Osteoblast (primary cell): ENCODE data around the gene RCSD1. TPM values are rescaled to one million over a fixed set of nuclear protein-coding genes. Genes with fewer than 3 reads are reported as not detected.
"Not testable (repeated sequence)": the region's sequence is repeated elsewhere in the genome, so short reads cannot be mapped to it uniquely, and the experiment has no call there.

Experiments used
- DNase-seq: peaks from one replicate; pipeline ENCODE4 v3.0.0; 2011; ENCODE audit warnings: low spot score, mixed read lengths; ENCODE audit not compliant: insufficient read length; ENCODE audit errors: missing footprints
- H2AFZ ChIP-seq: 2 replicates; pipeline ENCODE4 v1.6.0; 2011; ENCODE audit warnings: mild to moderate bottlenecking, low read length
- H3K27ac ChIP-seq: 2 replicates; pipeline ENCODE4 v1.5.1; 2011; ENCODE audit warnings: mild to moderate bottlenecking, low read depth, low read length, moderate library complexity
- H3K27me3 ChIP-seq: 2 replicates; pipeline ENCODE4 v1.6.0; 2012; ENCODE audit warnings: mild to moderate bottlenecking, control low read depth, inconsistent platforms, low read length, moderate library complexity; ENCODE audit not compliant: insufficient read depth
- H3K36me3 ChIP-seq: 2 replicates; pipeline ENCODE4 v1.5.1; 2011; ENCODE audit warnings: mild to moderate bottlenecking, low read length, control low read depth, moderate library complexity; ENCODE audit not compliant: insufficient read depth
- H3K4me1 ChIP-seq: 2 replicates; pipeline ENCODE4 v1.5.1; 2011; ENCODE audit warnings: mild to moderate bottlenecking, low read length, control low read depth, moderate library complexity; ENCODE audit not compliant: insufficient read depth
- H3K4me2 ChIP-seq: 2 replicates; pipeline ENCODE4 v1.6.0; 2011; ENCODE audit warnings: mild to moderate bottlenecking, low read length; ENCODE audit not compliant: insufficient read depth
- H3K4me3 ChIP-seq: fragments of 200-600 bp; sonication (generic); 3 replicates; pipeline ENCODE4 v1.5.1; 2012; ENCODE audit warnings: mild to moderate bottlenecking, low read length, inconsistent platforms; ENCODE audit not compliant: insufficient read depth
- H3K79me2 ChIP-seq: 2 replicates; pipeline ENCODE4 v1.6.0; 2012; ENCODE audit warnings: mild to moderate bottlenecking, low read length, control low read depth, inconsistent platforms; ENCODE audit not compliant: insufficient read depth
- H3K9me3 ChIP-seq: 2 replicates; pipeline ENCODE4 v1.5.1; 2011; ENCODE audit warnings: low read depth, low read length, control low read depth
- H4K20me1 ChIP-seq: 2 replicates; pipeline ENCODE4 v1.6.0; 2012; ENCODE audit warnings: mild to moderate bottlenecking, low read length, control low read depth; ENCODE audit not compliant: insufficient read depth
- CTCF ChIP-seq: IDR thresholded peaks from 2 replicates; pipeline ENCODE4 v1.5.1; 2011; ENCODE audit warnings: mild to moderate bottlenecking, low read depth, low read length, moderate library complexity; ENCODE audit errors: extremely low read depth
- total RNA-seq: library from RNA; depleted of rRNA; stranded (reverse); fragments of >200 nt; gene quantifications from 2 replicates; pipeline ENCODE4 v1.2.3, GENCODE V29; 2012

The RCSD1 gene
- total RNA-seq, 1 donor, result under 0.01 TPM

- Histone ChIP-seq H3K36me3 (peaks cover 27% of the 10 kb centered on the region), H3K79me2 (peaks cover 98% of the 10 kb centered on the region), H2AFZ (no peak overlapping the region), H3K4me2 (no peak overlapping the region), H4K20me1 (peaks cover 80% of the 10 kb centered on the region), H3K27me3 (no peaks in the 10 kb centered on the region), H3K4me3 (no peak overlapping the region), H3K4me1 (no peaks in the 10 kb centered on the region), H3K9me3 (no peaks in the 10 kb centered on the region), H3K27ac (no peak overlapping the region)
- TF ChIP-seq CTCF, result no peak
- DNase-seq, result no peak
These were observed 104.8 kb downstream of the RCSD1 start for GRCh38 chr1:167734841-167735240.

- no peak overlapping the region for H2AFZ ChIP-seq
- H3K4me2 ChIP-seq, result no peak overlapping the region
- TF ChIP-seq CTCF, result no peak
- H3K27me3 ChIP-seq, result no peaks in the 10 kb centered on the region
- no peak for DNase-seq
- peaks cover 98% of the 10 kb centered on the region for H3K79me2 ChIP-seq
- no peaks in the 10 kb centered on the region for H3K9me3 ChIP-seq
- H3K36me3 ChIP-seq, result peaks cover 10% of the 10 kb centered on the region
- no peak overlapping the region for H3K27ac ChIP-seq
- peaks cover 2% of the 10 kb centered on the region for H3K4me1 ChIP-seq
- H4K20me1 ChIP-seq, result peaks cover 82% of the 10 kb centered on the region
- no peak overlapping the region for H3K4me3 ChIP-seq
These were observed 107.1 kb downstream of the RCSD1 start for GRCh38 chr1:167737169-167737568.

- peaks cover 7% of the 10 kb centered on the region for H3K36me3 ChIP-seq
- DNase-seq, result no peak
- H3K79me2 ChIP-seq, result peaks cover 96% of the 10 kb centered on the region
- H3K4me3 ChIP-seq, result no peak overlapping the region
- H4K20me1 ChIP-seq, result peaks cover 78% of the 10 kb centered on the region
- H3K27ac ChIP-seq, result no peak overlapping the region
- H3K27me3 ChIP-seq, result no peaks in the 10 kb centered on the region
- no peaks in the 10 kb centered on the region for H3K9me3 ChIP-seq
- peaks cover 4% of the 10 kb centered on the region for H3K4me1 ChIP-seq
- no peak overlapping the region for H2AFZ ChIP-seq
- no peak for TF ChIP-seq CTCF
- no peak overlapping the region for H3K4me2 ChIP-seq
These were observed 108.1 kb downstream of the RCSD1 start for GRCh38 chr1:167738158-167738557.

GRCh38 chr1:167739752-167740151, 109.7 kb downstream of the RCSD1 start:
- Histone ChIP-seq H3K36me3 (peaks cover 5% of the 10 kb centered on the region), H2AFZ (no peak overlapping the region), H3K27me3 (no peaks in the 10 kb centered on the region), H4K20me1 (peaks cover 74% of the 10 kb centered on the region), H3K4me3 (no peak overlapping the region), H3K9me3 (no peaks in the 10 kb centered on the region), H3K27ac (no peak overlapping the region), H3K4me1 (peaks cover 6% of the 10 kb centered on the region), H3K4me2 (no peak overlapping the region), H3K79me2 (peaks cover 97% of the 10 kb centered on the region)
- DNase-seq, result no peak
- no peak for TF ChIP-seq CTCF

- H3K4me2 ChIP-seq, H2AFZ ChIP-seq, H3K9me3 ChIP-seq, H3K4me3 ChIP-seq, DNase-seq, H3K27me3 ChIP-seq, H3K27ac ChIP-seq, H3K36me3 ChIP-seq: not testable (repeated sequence)
- Histone ChIP-seq H4K20me1 (peaks cover 67% of the 10 kb centered on the region), H3K79me2 (peaks cover 97% of the 10 kb centered on the region), H3K4me1 (peaks cover 10% of the 10 kb centered on the region)
These were observed 111.1 kb downstream of the RCSD1 start for GRCh38 chr1:167741103-167741502.

DNA sequence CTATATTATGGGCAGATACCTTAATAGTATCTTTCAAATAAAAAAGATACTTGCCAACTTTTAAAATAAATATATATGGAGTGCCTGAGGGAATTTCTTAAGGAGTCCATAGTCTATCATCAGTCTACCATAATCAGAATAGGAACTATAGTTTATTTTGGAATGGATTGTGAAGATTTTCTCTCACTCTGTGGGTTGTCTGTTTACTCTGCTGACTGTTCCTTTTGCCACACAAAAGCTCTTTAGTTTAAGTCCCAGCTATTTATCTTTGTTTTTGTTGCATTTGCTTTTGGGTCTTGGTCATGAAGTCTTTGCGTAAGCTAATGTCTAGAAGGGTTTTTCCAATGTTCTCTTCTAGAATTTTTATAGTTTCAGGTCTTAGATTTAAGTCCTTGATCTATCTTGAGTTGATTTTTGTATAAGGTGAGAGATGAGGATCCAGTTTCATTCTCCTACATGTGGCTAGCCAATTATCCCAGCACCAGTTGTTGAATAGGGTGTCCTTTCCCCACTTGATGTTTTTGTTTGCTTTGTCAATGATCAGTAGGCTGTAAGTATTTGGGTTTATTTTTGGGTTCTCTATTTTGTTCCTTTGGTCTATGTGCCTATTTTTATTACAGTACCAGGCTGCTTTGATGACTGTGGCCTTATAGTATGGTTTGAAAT, 112.5 kb downstream of the RCSD1 start:
- not testable (repeated sequence) for H3K4me3 ChIP-seq, H3K27ac ChIP-seq, H3K9me3 ChIP-seq, H2AFZ ChIP-seq, H3K36me3 ChIP-seq, H3K27me3 ChIP-seq, H3K4me2 ChIP-seq, DNase-seq
- peaks cover 25% of the 10 kb centered on the region for H3K4me1 ChIP-seq
- H3K79me2 ChIP-seq, result peaks cover 97% of the 10 kb centered on the region
- H4K20me1 ChIP-seq, result peaks cover 60% of the 10 kb centered on the region
